HG03457 (cell line): ENCODE data around the gene KATNAL2.
"Not testable (repeated sequence)": the region's sequence is repeated elsewhere in the genome, so short reads cannot be mapped to it uniquely, and the experiment has no call there.

ENCODE experiments used
- ATAC-seq: cut with Tn5 transposase; IDR thresholded peaks from one replicate; pipeline ENCODE4 v1.9.1; 2021; ENCODE audit warnings: moderate number of reproducible peaks; ENCODE audit not compliant: unreplicated experiment

KATNAL2 gene

GRCh38 chr18:47032945-47033344, 115.5 kb downstream of the KATNAL2 start:
- ATAC-seq = no peak

GRCh38 chr18:47034591-47034990, 117.2 kb downstream of the KATNAL2 start:
- ATAC-seq = not testable (repeated sequence)

- no peak for ATAC-seq
Observed at GRCh38 chr18:47035156-47035671, 117.8 kb downstream of the KATNAL2 start, which contains the start of gene ELOA2. Gene ELOA2, minus strand, starts transcription at chr18:47035621. Its CDS starts 357 bp downstream, at chr18:47035264.

GRCh38 chr18:47036298-47036874, 119.0 kb downstream of the KATNAL2 start:
- ATAC-seq = no peak

- ATAC-seq = no peak
Observed at GRCh38 chr18:47036927-47037578, 119.7 kb downstream of the KATNAL2 start.

- no peak for ATAC-seq
Observed at GRCh38 chr18:47040982-47041381, 123.6 kb downstream of the KATNAL2 start.

GRCh38 chr18:47050468-47050867, 133.1 kb downstream of the KATNAL2 start:
- ATAC-seq = no peak

- ATAC-seq = no peak
Observed at GRCh38 chr18:47054369-47054768, 137.0 kb downstream of the KATNAL2 start.

GRCh38 chr18:47062471-47062870, 145.1 kb downstream of the KATNAL2 start:
- ATAC-seq = no peak

- ATAC-seq = no peak
Observed at GRCh38 chr18:47063096-47063495, 145.7 kb downstream of the KATNAL2 start.

GRCh38 chr18:47067648-47068047, 150.2 kb downstream of the KATNAL2 start:
- no peak for ATAC-seq

GRCh38 chr18:47075098-47075883, 157.9 kb downstream of the KATNAL2 start:
- ATAC-seq = no peak

- ATAC-seq = no peak
Observed at GRCh38 chr18:47077111-47077510, 159.7 kb downstream of the KATNAL2 start.

- ATAC-seq = no peak
Observed at GRCh38 chr18:47080872-47081271, 163.5 kb downstream of the KATNAL2 start.

GRCh38 chr18:47081578-47081977, 164.2 kb downstream of the KATNAL2 start:
- ATAC-seq = no peak

GRCh38 chr18:47087676-47088075, 170.3 kb downstream of the KATNAL2 start:
- ATAC-seq = no peak

GRCh38 chr18:47095810-47096209, 178.4 kb downstream of the KATNAL2 start:
- ATAC-seq = no peak

- ATAC-seq = no peak
Observed at GRCh38 chr18:47100212-47100831, 182.9 kb downstream of the KATNAL2 start.

GRCh38 chr18:47108373-47108772, 191.0 kb downstream of the KATNAL2 start:
- no peak for ATAC-seq

- ATAC-seq = no peak
Observed at GRCh38 chr18:47108998-47109405, 191.6 kb downstream of the KATNAL2 start.

- no peak for ATAC-seq
Observed at GRCh38 chr18:47109720-47110119, 192.3 kb downstream of the KATNAL2 start.
